SK-N-SH treated with all-trans-retinoic acid at 6 μM for 48 hours (cell line): ENCODE measurements around the gene ERGIC1.

Experiments used
- ATAC-seq: fragments of 200-7000 bp; cut with Tn5 transposase; 3 replicates; pipeline ENCODE4 v1.9.1; 2020; ENCODE audit warnings: mild to moderate bottlenecking, moderate library complexity
- ARNTL ChIP-seq: fragments of 450-650 bp; formaldehyde crosslinking; IDR thresholded peaks from 2 replicates; pipeline ENCODE4 v1.5.0; 2020; ENCODE audit warnings: low read depth, mild to moderate bottlenecking, moderate library complexity, borderline replicate concordance
- BACH2 ChIP-seq: fragments of 250-450 bp; sonication (Bioruptor Pico); IDR thresholded peaks from 2 replicates; pipeline ENCODE4 v1.9.0; 2021; ENCODE audit warnings: mild to moderate bottlenecking, borderline replicate concordance
- CSDC2 ChIP-seq: fragments of 250-450 bp; sonication (Bioruptor Pico); IDR thresholded peaks from 2 replicates; pipeline ENCODE4 v1.5.0; 2020; ENCODE audit warnings: mild to moderate bottlenecking, moderate library complexity
- CSRNP3 ChIP-seq: fragments of 250-450 bp; sonication (Bioruptor Pico); IDR thresholded peaks from 2 replicates; pipeline ENCODE4 v1.5.1; 2021; ENCODE audit warnings: mild to moderate bottlenecking, moderate library complexity
- ESRRG ChIP-seq: fragments of 250-450 bp; sonication (Bioruptor Pico); IDR thresholded peaks from 2 replicates; pipeline ENCODE4 v1.6.1; 2021; ENCODE audit warnings: mild to moderate bottlenecking
- GLIS3 ChIP-seq: fragments of 250-450 bp; sonication (Bioruptor Pico); IDR thresholded peaks from 2 replicates; pipeline ENCODE4 v1.5.0; 2020; ENCODE audit warnings: mild to moderate bottlenecking, moderate library complexity
- ISL1 ChIP-seq: fragments of 250-450 bp; sonication (Bioruptor Pico); IDR thresholded peaks from 2 replicates; pipeline ENCODE4 v2.1.2; 2022; ENCODE audit warnings: mild to moderate bottlenecking, moderate library complexity
- OSR1 ChIP-seq: fragments of 250-450 bp; sonication (Bioruptor Pico); IDR thresholded peaks from 2 replicates; pipeline ENCODE4 v1.8.0; 2022; ENCODE audit warnings: moderate library complexity, mild to moderate bottlenecking, inconsistent platforms
- PPARA ChIP-seq: fragments of 250-450 bp; sonication (Bioruptor Pico); IDR thresholded peaks from 2 replicates; pipeline ENCODE4 v1.5.0; 2020; ENCODE audit warnings: mild to moderate bottlenecking, borderline replicate concordance
- RARB ChIP-seq: fragments of 250-450 bp; sonication (Bioruptor Pico); IDR thresholded peaks from 2 replicates; pipeline ENCODE4 v1.8.0; 2021; ENCODE audit warnings: mild to moderate bottlenecking, moderate library complexity
- SNAI2 ChIP-seq: fragments of 250-450 bp; sonication (Bioruptor Pico); IDR thresholded peaks from 2 replicates; pipeline ENCODE4 v1.5.0; 2020; ENCODE audit warnings: mild to moderate bottlenecking, moderate library complexity
- TCF4 ChIP-seq: fragments of 250-450 bp; sonication (Bioruptor Pico); IDR thresholded peaks from 2 replicates; pipeline ENCODE4 v1.8.0; 2021; ENCODE audit warnings: mild to moderate bottlenecking, moderate library complexity, borderline replicate concordance
- TOX ChIP-seq: fragments of 250-450 bp; sonication (Bioruptor Pico); IDR thresholded peaks from 2 replicates; pipeline ENCODE4 v1.8.0; 2021; ENCODE audit warnings: mild to moderate bottlenecking, moderate library complexity, borderline replicate concordance
- ZC3H10 ChIP-seq: fragments of 250-450 bp; sonication (Bioruptor Pico); IDR thresholded peaks from 2 replicates; pipeline ENCODE4 v1.5.1; 2021; ENCODE audit warnings: mild to moderate bottlenecking, moderate library complexity
- ZFP3 ChIP-seq: fragments of 250-450 bp; sonication (Bioruptor Pico); IDR thresholded peaks from 2 replicates; pipeline ENCODE4 v1.5.0; 2020; ENCODE audit warnings: mild to moderate bottlenecking, moderate library complexity
- ZFP30 ChIP-seq: fragments of 450-650 bp; formaldehyde crosslinking; IDR thresholded peaks from 2 replicates; pipeline ENCODE4 v1.5.0; 2022; ENCODE audit warnings: mild to moderate bottlenecking, moderate library complexity
- ZNF565 ChIP-seq: fragments of 450-650 bp; formaldehyde crosslinking; conservative IDR thresholded peaks from 2 replicates; pipeline ENCODE4 v1.5.0; 2020; ENCODE audit warnings: low read depth, mild to moderate bottlenecking, moderate library complexity
- ZNF70 ChIP-seq: fragments of 450-650 bp; formaldehyde crosslinking; IDR thresholded peaks from 2 replicates; pipeline ENCODE4 v1.5.0; 2020; ENCODE audit warnings: mild to moderate bottlenecking, moderate library complexity
- ZNF8 ChIP-seq: fragments of 450-650 bp; formaldehyde crosslinking; IDR thresholded peaks from 2 replicates; pipeline ENCODE4 v1.5.0; 2020; ENCODE audit warnings: mild to moderate bottlenecking, moderate library complexity
- TF ChIP-seq, protein P1 (sequence below): fragments of 250-450 bp; sonication (Bioruptor Pico); IDR thresholded peaks from 2 replicates; pipeline ENCODE4 v1.8.0; 2020; ENCODE audit warnings: mild to moderate bottlenecking, moderate library complexity, borderline replicate concordance
- TF ChIP-seq, protein P2 (sequence below): fragments of 250-450 bp; sonication (Bioruptor Pico); IDR thresholded peaks from 2 replicates; pipeline ENCODE4 v1.5.1; 2020; ENCODE audit warnings: low read depth, mild to moderate bottlenecking, moderate library complexity
- TF ChIP-seq, protein P3 (sequence below): fragments of 250-450 bp; sonication (Bioruptor Pico); IDR thresholded peaks from 2 replicates; pipeline ENCODE4 v1.8.0; 2021; ENCODE audit warnings: low read depth, mild to moderate bottlenecking, moderate library complexity, borderline replicate concordance
- TF ChIP-seq, protein P4 (sequence below): fragments of 250-450 bp; sonication (Bioruptor Pico); IDR thresholded peaks from 2 replicates; pipeline ENCODE4 v1.5.0; 2020; ENCODE audit warnings: mild to moderate bottlenecking, moderate library complexity

Gene ERGIC1

GRCh38 chr5:172918421-172919371 is 84.6 kb downstream of the ERGIC1 start (continued):
- TF ChIP-seq SNAI2 (CRISPR knock-in tag) (no peak), ISL1 (no peak)
- TF ChIP-seq, protein P1, sequence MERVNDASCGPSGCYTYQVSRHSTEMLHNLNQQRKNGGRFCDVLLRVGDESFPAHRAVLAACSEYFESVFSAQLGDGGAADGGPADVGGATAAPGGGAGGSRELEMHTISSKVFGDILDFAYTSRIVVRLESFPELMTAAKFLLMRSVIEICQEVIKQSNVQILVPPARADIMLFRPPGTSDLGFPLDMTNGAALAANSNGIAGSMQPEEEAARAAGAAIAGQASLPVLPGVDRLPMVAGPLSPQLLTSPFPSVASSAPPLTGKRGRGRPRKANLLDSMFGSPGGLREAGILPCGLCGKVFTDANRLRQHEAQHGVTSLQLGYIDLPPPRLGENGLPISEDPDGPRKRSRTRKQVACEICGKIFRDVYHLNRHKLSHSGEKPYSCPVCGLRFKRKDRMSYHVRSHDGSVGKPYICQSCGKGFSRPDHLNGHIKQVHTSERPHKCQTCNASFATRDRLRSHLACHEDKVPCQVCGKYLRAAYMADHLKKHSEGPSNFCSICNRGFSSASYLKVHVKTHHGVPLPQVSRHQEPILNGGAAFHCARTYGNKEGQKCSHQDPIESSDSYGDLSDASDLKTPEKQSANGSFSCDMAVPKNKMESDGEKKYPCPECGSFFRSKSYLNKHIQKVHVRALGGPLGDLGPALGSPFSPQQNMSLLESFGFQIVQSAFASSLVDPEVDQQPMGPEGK (CRISPR knock-in tag) = no peak

DNA sequence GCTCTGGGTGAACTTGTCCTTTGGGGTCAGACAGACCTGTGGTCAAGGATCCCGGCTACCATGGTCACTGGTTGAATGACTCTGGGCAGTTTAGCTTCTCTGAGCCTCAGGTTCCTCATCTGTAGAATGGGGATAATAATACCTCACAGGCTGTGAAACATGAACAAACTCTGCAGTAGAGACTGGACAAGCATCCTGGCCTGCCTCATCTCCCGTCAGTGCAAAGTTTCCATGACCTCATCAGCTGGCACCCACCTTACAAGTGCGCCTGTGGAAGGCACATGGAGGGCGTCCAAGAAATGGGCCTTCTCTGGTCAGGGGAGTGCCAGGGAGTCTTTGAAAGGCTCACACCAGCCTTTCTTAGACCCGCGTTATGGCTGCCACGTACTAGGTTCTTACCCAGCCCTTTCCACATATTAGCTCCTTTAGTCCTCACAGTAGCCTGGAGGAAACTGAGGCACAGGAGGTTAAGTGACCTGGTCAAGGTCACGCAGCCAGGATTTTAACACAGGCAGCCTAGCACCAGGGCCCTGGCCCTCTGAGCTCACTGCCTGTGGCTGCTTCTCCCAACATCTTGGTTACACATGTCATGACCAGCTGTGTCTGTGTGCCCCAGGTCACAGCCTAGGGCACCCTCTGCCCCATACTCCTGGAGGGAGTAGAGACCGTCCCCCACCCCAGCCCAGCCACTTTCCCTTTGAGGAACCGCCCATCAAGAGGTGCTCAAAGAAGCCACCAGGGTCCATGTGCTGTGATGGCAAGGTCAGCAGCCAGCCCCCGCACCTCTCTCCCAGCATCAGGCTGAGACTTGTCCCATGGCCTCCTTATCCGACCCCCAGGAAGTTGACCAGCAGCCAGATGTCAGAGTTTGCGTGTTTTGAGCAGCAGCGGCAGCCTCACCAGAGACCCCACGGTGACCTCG is 85.7 kb downstream of the ERGIC1 start:
- TF ChIP-seq PPARA (CRISPR knock-in tag) (no peak), ZFP30 (CRISPR knock-in tag) (no peak), ZNF8 (CRISPR knock-in tag) (no peak), BACH2 (CRISPR knock-in tag) (no peak), CSDC2 (CRISPR knock-in tag) (no peak), ARNTL (CRISPR knock-in tag) (no peak), ZC3H10 (no peak), OSR1 (CRISPR knock-in tag) (no peak), ZNF565 (CRISPR knock-in tag) (no peak), RARB (no peak), GLIS3 (CRISPR knock-in tag) (no peak), ZNF70 (no peak), TCF4 (CRISPR knock-in tag) (no peak), ESRRG (CRISPR knock-in tag) (0 out of 2 replicates have a peak, but pooled peaks have one; percentile 46), TOX (no peak), ISL1 (peak; percentile 30; the same call in 1 of the 2 replicates), SNAI2 (CRISPR knock-in tag) (peak; percentile 71; the same call in 1 of the 2 replicates), CSRNP3 (CRISPR knock-in tag) (no peak), ZFP3 (0 out of 2 replicates have a peak, but pooled peaks have one; percentile 24)
- TF ChIP-seq, protein P2, sequence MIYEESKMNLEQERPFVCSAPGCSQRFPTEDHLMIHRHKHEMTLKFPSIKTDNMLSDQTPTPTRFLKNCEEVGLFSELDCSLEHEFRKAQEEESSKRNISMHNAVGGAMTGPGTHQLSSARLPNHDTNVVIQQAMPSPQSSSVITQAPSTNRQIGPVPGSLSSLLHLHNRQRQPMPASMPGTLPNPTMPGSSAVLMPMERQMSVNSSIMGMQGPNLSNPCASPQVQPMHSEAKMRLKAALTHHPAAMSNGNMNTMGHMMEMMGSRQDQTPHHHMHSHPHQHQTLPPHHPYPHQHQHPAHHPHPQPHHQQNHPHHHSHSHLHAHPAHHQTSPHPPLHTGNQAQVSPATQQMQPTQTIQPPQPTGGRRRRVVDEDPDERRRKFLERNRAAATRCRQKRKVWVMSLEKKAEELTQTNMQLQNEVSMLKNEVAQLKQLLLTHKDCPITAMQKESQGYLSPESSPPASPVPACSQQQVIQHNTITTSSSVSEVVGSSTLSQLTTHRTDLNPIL = no peak
- TF ChIP-seq, protein P1 (CRISPR knock-in tag) = no peak
- TF ChIP-seq, protein P3, sequence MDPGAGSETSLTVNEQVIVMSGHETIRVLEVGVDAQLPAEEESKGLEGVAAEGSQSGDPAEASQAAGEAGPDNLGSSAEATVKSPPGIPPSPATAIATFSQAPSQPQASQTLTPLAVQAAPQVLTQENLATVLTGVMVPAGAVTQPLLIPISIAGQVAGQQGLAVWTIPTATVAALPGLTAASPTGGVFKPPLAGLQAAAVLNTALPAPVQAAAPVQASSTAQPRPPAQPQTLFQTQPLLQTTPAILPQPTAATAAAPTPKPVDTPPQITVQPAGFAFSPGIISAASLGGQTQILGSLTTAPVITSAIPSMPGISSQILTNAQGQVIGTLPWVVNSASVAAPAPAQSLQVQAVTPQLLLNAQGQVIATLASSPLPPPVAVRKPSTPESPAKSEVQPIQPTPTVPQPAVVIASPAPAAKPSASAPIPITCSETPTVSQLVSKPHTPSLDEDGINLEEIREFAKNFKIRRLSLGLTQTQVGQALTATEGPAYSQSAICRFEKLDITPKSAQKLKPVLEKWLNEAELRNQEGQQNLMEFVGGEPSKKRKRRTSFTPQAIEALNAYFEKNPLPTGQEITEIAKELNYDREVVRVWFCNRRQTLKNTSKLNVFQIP (CRISPR knock-in tag) = no peak
- TF ChIP-seq, protein P4, sequence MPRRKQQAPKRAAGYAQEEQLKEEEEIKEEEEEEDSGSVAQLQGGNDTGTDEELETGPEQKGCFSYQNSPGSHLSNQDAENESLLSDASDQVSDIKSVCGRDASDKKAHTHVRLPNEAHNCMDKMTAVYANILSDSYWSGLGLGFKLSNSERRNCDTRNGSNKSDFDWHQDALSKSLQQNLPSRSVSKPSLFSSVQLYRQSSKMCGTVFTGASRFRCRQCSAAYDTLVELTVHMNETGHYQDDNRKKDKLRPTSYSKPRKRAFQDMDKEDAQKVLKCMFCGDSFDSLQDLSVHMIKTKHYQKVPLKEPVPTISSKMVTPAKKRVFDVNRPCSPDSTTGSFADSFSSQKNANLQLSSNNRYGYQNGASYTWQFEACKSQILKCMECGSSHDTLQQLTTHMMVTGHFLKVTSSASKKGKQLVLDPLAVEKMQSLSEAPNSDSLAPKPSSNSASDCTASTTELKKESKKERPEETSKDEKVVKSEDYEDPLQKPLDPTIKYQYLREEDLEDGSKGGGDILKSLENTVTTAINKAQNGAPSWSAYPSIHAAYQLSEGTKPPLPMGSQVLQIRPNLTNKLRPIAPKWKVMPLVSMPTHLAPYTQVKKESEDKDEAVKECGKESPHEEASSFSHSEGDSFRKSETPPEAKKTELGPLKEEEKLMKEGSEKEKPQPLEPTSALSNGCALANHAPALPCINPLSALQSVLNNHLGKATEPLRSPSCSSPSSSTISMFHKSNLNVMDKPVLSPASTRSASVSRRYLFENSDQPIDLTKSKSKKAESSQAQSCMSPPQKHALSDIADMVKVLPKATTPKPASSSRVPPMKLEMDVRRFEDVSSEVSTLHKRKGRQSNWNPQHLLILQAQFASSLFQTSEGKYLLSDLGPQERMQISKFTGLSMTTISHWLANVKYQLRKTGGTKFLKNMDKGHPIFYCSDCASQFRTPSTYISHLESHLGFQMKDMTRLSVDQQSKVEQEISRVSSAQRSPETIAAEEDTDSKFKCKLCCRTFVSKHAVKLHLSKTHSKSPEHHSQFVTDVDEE (CRISPR knock-in tag) = no peak
- ATAC-seq = peak; percentile 31
